Thoracic aorta (tissue), 2 donors: ENCODE measurements around the gene RGS4. TPM values are rescaled to one million over a fixed set of nuclear protein-coding genes. Genes with fewer than 3 reads are reported as not detected.

Source experiments
- ATAC-seq: fragments of 150-250 bp; one replicate; pipeline ENCODE4 v1.8.0; 2017; ENCODE audit warnings: low read depth; ENCODE audit not compliant: insufficient number of reproducible peaks, low FRiP score
- DNase-seq: peaks from one replicate; pipeline ENCODE4 v3.0.0-alpha.2; 2020; ENCODE audit warnings: low spot score
- H3K27ac ChIP-seq, 2 donors: fragments of 200-600 bp; sonication (generic); 1 replicate in 1 of 2; 2 replicates in 1 of 2; pipeline ENCODE4 v1.5.1; 2016; ENCODE audit warnings: mild to moderate bottlenecking in 2 of 2, moderate library complexity in 2 of 2
- H3K27me3 ChIP-seq: fragments of 200-600 bp; sonication (generic); replicated peaks from 2 replicates; pipeline ENCODE4 v1.6.0; 2016; ENCODE audit warnings: mild to moderate bottlenecking; ENCODE audit not compliant: insufficient read depth
- H3K36me3 ChIP-seq: fragments of 200-600 bp; sonication (generic); one replicate; pipeline ENCODE4 v1.5.1; 2016
- H3K4me1 ChIP-seq, 2 donors: fragments of 200-600 bp; sonication (generic); 1 replicate in 1 of 2; 2 replicates in 1 of 2; pipeline versions ENCODE4 v1.5.1 to v1.6.0; 2016; ENCODE audit warnings: low read depth in 2 of 2, mild to moderate bottlenecking in 1 of 2; ENCODE audit not compliant: control insufficient read depth in 1 of 2
- H3K4me3 ChIP-seq: fragments of 200-600 bp; sonication (generic); 2 replicates; pipeline ENCODE4 v1.5.1; 2016; ENCODE audit warnings: mild to moderate bottlenecking
- H3K9me3 ChIP-seq: fragments of 200-600 bp; sonication (generic); 2 replicates; pipeline ENCODE4 v1.5.1; 2016
- total RNA-seq, 2 donors: library from RNA; depleted of rRNA; stranded (reverse); fragments of >200 nt; gene quantifications; one replicate each; pipeline versions ENCODE4 v1.1.0 to v1.2.3, GENCODE V29; 2016
- TF ChIP-seq, protein P1 (sequence below): fragments of 200-600 bp; sonication (generic); IDR thresholded peaks from one replicate; pipeline ENCODE4 v1.5.1; 2019; ENCODE audit warnings: antibody characterized with exemption

RGS4 gene
- total RNA-seq, 2 donors from 2014 or later: 32.6 to 52.0 TPM

DNA sequence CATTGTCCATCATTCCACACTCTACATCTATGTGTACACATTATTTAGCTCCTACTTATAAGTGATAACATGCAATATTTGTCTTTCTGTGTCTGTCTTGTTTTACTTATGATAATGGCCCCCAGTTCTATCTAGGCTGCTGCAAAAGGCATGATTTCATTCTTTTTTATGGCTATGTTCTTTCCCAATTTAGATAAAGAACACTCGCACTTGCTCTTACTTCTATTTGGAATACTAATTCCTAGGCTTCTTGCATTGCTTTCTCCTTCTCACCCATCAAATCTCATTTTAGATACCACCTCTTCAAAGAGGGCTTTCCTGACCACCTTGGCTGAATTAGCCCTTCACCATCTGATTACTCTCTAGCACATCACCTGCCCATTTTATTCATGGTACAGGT, 3.0 kb upstream of the RGS4 start:
- Histone ChIP-seq H3K36me3 (no peaks in the 10 kb centered on the region), H3K27ac (no peak overlapping the region), H3K9me3 (no peaks in the 10 kb centered on the region), H3K27me3 (no peaks in the 10 kb centered on the region), H3K4me1 (peaks cover 0 to 20% of the 10 kb centered on the region in 2 donors), H3K4me3 (no peak overlapping the region)
- DNase-seq (no peak), ATAC-seq (no peak)
- TF ChIP-seq, protein P1, sequence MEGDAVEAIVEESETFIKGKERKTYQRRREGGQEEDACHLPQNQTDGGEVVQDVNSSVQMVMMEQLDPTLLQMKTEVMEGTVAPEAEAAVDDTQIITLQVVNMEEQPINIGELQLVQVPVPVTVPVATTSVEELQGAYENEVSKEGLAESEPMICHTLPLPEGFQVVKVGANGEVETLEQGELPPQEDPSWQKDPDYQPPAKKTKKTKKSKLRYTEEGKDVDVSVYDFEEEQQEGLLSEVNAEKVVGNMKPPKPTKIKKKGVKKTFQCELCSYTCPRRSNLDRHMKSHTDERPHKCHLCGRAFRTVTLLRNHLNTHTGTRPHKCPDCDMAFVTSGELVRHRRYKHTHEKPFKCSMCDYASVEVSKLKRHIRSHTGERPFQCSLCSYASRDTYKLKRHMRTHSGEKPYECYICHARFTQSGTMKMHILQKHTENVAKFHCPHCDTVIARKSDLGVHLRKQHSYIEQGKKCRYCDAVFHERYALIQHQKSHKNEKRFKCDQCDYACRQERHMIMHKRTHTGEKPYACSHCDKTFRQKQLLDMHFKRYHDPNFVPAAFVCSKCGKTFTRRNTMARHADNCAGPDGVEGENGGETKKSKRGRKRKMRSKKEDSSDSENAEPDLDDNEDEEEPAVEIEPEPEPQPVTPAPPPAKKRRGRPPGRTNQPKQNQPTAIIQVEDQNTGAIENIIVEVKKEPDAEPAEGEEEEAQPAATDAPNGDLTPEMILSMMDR: no peak

DNA sequence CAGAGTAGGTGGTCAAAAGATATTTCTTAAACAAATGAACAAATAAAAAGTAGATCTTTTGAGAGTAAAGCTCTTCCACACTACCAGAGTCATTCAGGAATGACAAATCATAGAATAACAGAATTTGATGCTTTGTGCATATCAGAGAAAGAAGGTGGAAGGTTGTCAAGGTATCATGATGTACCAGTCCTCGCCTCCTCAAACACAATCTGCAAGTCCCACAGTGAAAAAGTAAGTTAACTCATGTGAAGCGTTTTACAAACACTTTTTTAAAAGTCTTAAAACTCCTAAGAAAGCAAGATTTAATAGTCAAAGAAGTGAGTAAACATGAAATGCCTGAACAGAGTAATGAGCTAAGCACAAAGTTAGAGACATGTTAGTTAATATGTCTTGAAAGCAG, 2.5 kb upstream of the RGS4 start:
- Histone ChIP-seq H3K27me3 (no peaks in the 10 kb centered on the region), H3K9me3 (no peaks in the 10 kb centered on the region), H3K4me1 (peaks cover 0 to 24% of the 10 kb centered on the region in 2 donors), H3K36me3 (no peaks in the 10 kb centered on the region), H3K4me3 (no peak overlapping the region), H3K27ac (no peak overlapping the region)
- no peak for ATAC-seq
- TF ChIP-seq, protein P1: no peak
- DNase-seq: no peak

DNA sequence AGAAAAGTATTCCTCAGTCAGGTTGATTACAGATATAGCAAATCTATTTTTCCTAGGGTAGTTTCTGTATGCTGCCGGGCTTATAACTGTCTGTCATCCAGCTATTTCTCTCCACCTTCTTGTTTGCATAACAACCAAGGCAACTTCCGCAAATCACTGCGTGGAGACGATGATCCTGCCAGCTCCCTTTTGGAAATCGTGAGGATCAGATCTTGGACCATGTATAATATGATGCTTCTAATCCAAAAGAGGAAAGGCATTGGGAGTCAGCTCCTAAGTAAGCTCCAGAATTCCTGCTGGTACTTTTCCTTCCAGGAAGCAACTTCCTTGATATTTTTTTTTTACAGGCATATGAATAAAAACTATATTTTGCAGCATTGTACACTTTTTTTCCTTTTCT, 445 bp upstream of the RGS4 start:
- ATAC-seq (no peak), DNase-seq (no peak)
- TF ChIP-seq, protein P1: no peak

GRCh38 chr1:163069655-163070277, 605 bp downstream of the RGS4 start:
- Histone ChIP-seq H3K4me3 (peak overlapping the region; percentile 70), H3K27ac (peak overlapping the region; percentile 49 to 65), H3K4me1 (peaks cover 6 to 46% of the 10 kb centered on the region in 2 donors), H3K36me3 (peaks cover 10% of the 10 kb centered on the region), H3K27me3 (no peaks in the 10 kb centered on the region), H3K9me3 (no peaks in the 10 kb centered on the region)
- DNase-seq (no peak), ATAC-seq (no peak)
- TF ChIP-seq, protein P1: no peak

More for the DNA sequence above, 445 bp upstream of the RGS4 start:
- Histone ChIP-seq H3K4me1 (peaks cover 6 to 37% of the 10 kb centered on the region in 2 donors), H3K27me3 (no peaks in the 10 kb centered on the region), H3K36me3 (peaks cover 6% of the 10 kb centered on the region), H3K27ac (peak overlapping the region; percentile 49 to 65), H3K4me3 (peak overlapping the region; percentile 70), H3K9me3 (no peaks in the 10 kb centered on the region)

GRCh38 chr1:163071405-163072255, 2.5 kb downstream of the RGS4 start:
- no peaks in the 10 kb centered on the region for H3K27me3 ChIP-seq

More at GRCh38 chr1:163071405-163072255, 2.5 kb downstream of the RGS4 start:
- ATAC-seq: no peak
- Histone ChIP-seq H3K4me1 (peaks cover 6 to 56% of the 10 kb centered on the region in 2 donors), H3K27ac (peak overlapping the region; percentile 65 to 67), H3K9me3 (no peaks in the 10 kb centered on the region), H3K36me3 (peaks cover 15% of the 10 kb centered on the region), H3K4me3 (peak overlapping the region; percentile 70)
- DNase-seq: peak; percentile 36
- TF ChIP-seq, protein P1: peak; percentile 70
